A172 (cell line): ENCODE measurements around the gene ZNF286A. TPM values are rescaled to one million over a fixed set of nuclear protein-coding genes. Genes with fewer than 3 reads are reported as not detected.
A peak's percentile ranks its signal among the peaks of the same experiment; 100 is the strongest.
"Not testable (repeated sequence)": the region's sequence is repeated elsewhere in the genome, so short reads cannot be mapped to it uniquely, and the experiment has no call there.

ENCODE experiments used
- DNase-seq: peaks from one replicate; pipeline ENCODE4 v3.0.0-alpha.2; 2015; ENCODE audit warnings: low spot score
- total RNA-seq: library from RNA; depleted of rRNA; stranded (reverse); fragments of >200 nt; shearing (Covaris generic); gene quantifications from 2 replicates; pipeline ENCODE4 v1.2.3, GENCODE V29; 2014; rRNA removed

ZNF286A gene
- 49.1 and 97.4 TPM in 2 replicates for total RNA-seq

- peak; percentile 99 for DNase-seq
These were observed at the start of gene ZNF286A for GRCh38 chr17:15699413-15699924. Gene ZNF286A (plus strand): TSS chr17:15699752. CDS start chr17:15700330, 578 bp downstream.

GRCh38 chr17:15649861-15650421 is 49.6 kb upstream of the ZNF286A start:
- DNase-seq, result peak; percentile 80

- DNase-seq, result peak; percentile 40
These were observed 48.6 kb upstream of the ZNF286A start for GRCh38 chr17:15650741-15651582.

- peak; percentile 100 for DNase-seq
These were observed 47.9 kb upstream of the ZNF286A start for GRCh38 chr17:15651583-15652110.

- DNase-seq, result no peak
These were observed 46.6 kb upstream of the ZNF286A start for GRCh38 chr17:15652960-15653359.

GRCh38 chr17:15654401-15654800 is 45.2 kb upstream of the ZNF286A start:
- not testable (repeated sequence) for DNase-seq

- no peak for DNase-seq
These were observed 44.5 kb upstream of the ZNF286A start for GRCh38 chr17:15654886-15655561.

- peak; percentile 30 for DNase-seq
These were observed 41.7 kb upstream of the ZNF286A start for GRCh38 chr17:15657868-15658267.

GRCh38 chr17:15658296-15658695 is 41.3 kb upstream of the ZNF286A start:
- no peak for DNase-seq

GRCh38 chr17:15659236-15659635 is 40.3 kb upstream of the ZNF286A start:
- no peak for DNase-seq

- DNase-seq, result peak; percentile 47
These were observed 39.9 kb upstream of the ZNF286A start for GRCh38 chr17:15659663-15660062.

- no peak for DNase-seq
These were observed 39.5 kb upstream of the ZNF286A start for GRCh38 chr17:15660077-15660476.

GRCh38 chr17:15662681-15663080 is 36.9 kb upstream of the ZNF286A start:
- no peak for DNase-seq

- no peak for DNase-seq
These were observed 36.4 kb upstream of the ZNF286A start for GRCh38 chr17:15663176-15663575.

- DNase-seq, result no peak
These were observed 35.9 kb upstream of the ZNF286A start for GRCh38 chr17:15663691-15664090.

- DNase-seq, result not testable (repeated sequence)
These were observed 30.0 kb upstream of the ZNF286A start for GRCh38 chr17:15669526-15669925.

GRCh38 chr17:15674640-15675039 is 24.9 kb upstream of the ZNF286A start:
- DNase-seq, result not testable (repeated sequence)

- not testable (repeated sequence) for DNase-seq
These were observed 23.6 kb upstream of the ZNF286A start for GRCh38 chr17:15675991-15676390.

GRCh38 chr17:15683135-15683534 is 16.4 kb upstream of the ZNF286A start:
- not testable (repeated sequence) for DNase-seq

GRCh38 chr17:15683824-15684478 is 15.6 kb upstream of the ZNF286A start, which contains the start of gene TRIM16:
Gene TRIM16 (minus strand): TSS chr17:15684311. CDS start chr17:15651609, 32,702 bp downstream.
- peak; percentile 37 for DNase-seq

- DNase-seq, result not testable (repeated sequence)
These were observed 12.1 kb upstream of the ZNF286A start for GRCh38 chr17:15687494-15687893.
